Calu3 (cell line): ENCODE results near the gene HS6ST1. TPM values are rescaled to one million over a fixed set of nuclear protein-coding genes. Genes with fewer than 3 reads are reported as not detected.

Experiments used
- BruUV-seq: library from RNA; stranded (reverse); fragments of 400-500 nt; replicated peaks from 2 replicates; lab custom pipeline; 2021; lab: Mats Ljungman, UMichigan
- CTCF ChIA-PET: fragments of 300-600 bp; sonication (Branson Sonifier 250); formaldehyde crosslinking; loops from one replicate; lab custom pipeline; 2022; ENCODE audit warnings: antibody characterized with exemption; lab: Charles Lee
- DNase-seq: peaks from one replicate; pipeline ENCODE4 v3.0.0; 2022
- H3K27ac Mint-ChIP-seq: one replicate; pipeline ENCODE4 v1.8.0; 2022; ENCODE audit warnings: mixed read lengths; ENCODE audit not compliant: unreplicated experiment
- H3K27me3 Mint-ChIP-seq: one replicate; pipeline ENCODE4 v1.8.0; 2022; ENCODE audit warnings: mixed read lengths; ENCODE audit not compliant: unreplicated experiment
- H3K36me3 Mint-ChIP-seq: one replicate; pipeline ENCODE4 v1.8.0; 2022; ENCODE audit warnings: mild to moderate bottlenecking, moderate library complexity, mixed read lengths; ENCODE audit not compliant: insufficient read depth, unreplicated experiment
- H3K4me1 Mint-ChIP-seq: one replicate; pipeline ENCODE4 v1.8.0; 2022; ENCODE audit warnings: mild to moderate bottlenecking, low read depth, mixed read lengths; ENCODE audit not compliant: unreplicated experiment
- H3K4me3 Mint-ChIP-seq: one replicate; pipeline ENCODE4 v1.8.0; 2022; ENCODE audit warnings: mild to moderate bottlenecking, low read depth, moderate library complexity, mixed read lengths; ENCODE audit not compliant: unreplicated experiment
- H3K9me3 Mint-ChIP-seq: one replicate; pipeline ENCODE4 v1.8.0; 2022; ENCODE audit warnings: low read depth, mixed read lengths; ENCODE audit not compliant: unreplicated experiment
- intact Hi-C: fragments of 100-400 bp; cut with micrococcal nuclease; formaldehyde crosslinking; loops from one replicate; pipeline ENCODE4 v1.10.0; 2022; ENCODE audit not compliant: unreplicated experiment
- total RNA-seq: library from RNA; stranded (reverse); gene quantifications from 2 replicates; pipeline ENCODE4 v1.2.3, GENCODE V29; 2022
- TF ChIP-seq, protein P1 (sequence below): fragments of 200-600 bp; IDR thresholded peaks from one replicate; pipeline ENCODE4 v1.8.0; 2022; ENCODE audit warnings: antibody characterized with exemption; ENCODE audit not compliant: unreplicated experiment

Gene HS6ST1
- total RNA-seq, 1 experiment from 2014 or later = 34.6 TPM

DNA sequence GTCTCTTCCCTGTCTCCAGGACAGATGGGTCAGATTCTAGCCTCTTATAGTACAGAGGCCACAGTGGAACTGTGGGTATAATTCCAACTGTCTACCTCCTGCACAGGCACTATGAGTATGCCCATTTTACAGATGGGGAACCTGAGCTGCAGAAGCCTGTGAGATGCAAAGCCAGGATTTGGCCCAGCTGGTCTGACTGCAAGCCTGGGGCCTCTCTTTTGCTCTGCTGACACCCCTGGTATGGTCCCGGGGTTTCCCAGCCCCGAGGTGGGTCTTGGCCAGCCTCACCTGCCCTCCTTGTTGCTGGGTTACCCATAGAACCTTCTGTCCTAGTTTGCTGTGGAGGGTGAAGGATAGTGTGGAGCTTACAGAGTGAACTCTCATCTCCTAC is 9.8 kb downstream of the HS6ST1 start:
- Mint-ChIP-seq H3K4me3 (no peak overlapping the region), H3K4me1 (peaks cover 6% of the 10 kb centered on the region)

GRCh38 chr2:128308284-128308731 is 10.4 kb downstream of the HS6ST1 start:
- H3K27ac Mint-ChIP-seq = no peak overlapping the region
- no peaks in the 10 kb centered on the region for H3K9me3 Mint-ChIP-seq
- CTCF ChIA-PET = no interaction called here
- DNase-seq = no peak
- TF ChIP-seq, protein P1, sequence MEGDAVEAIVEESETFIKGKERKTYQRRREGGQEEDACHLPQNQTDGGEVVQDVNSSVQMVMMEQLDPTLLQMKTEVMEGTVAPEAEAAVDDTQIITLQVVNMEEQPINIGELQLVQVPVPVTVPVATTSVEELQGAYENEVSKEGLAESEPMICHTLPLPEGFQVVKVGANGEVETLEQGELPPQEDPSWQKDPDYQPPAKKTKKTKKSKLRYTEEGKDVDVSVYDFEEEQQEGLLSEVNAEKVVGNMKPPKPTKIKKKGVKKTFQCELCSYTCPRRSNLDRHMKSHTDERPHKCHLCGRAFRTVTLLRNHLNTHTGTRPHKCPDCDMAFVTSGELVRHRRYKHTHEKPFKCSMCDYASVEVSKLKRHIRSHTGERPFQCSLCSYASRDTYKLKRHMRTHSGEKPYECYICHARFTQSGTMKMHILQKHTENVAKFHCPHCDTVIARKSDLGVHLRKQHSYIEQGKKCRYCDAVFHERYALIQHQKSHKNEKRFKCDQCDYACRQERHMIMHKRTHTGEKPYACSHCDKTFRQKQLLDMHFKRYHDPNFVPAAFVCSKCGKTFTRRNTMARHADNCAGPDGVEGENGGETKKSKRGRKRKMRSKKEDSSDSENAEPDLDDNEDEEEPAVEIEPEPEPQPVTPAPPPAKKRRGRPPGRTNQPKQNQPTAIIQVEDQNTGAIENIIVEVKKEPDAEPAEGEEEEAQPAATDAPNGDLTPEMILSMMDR = no peak
- no TSS peak for BruUV-seq
- intact Hi-C loops = no loop called here
- peaks cover 5% of the 10 kb centered on the region for H3K4me1 Mint-ChIP-seq
- no peaks in the 10 kb centered on the region for H3K27me3 Mint-ChIP-seq
- H3K4me3 Mint-ChIP-seq = no peak overlapping the region
- H3K36me3 Mint-ChIP-seq = peaks cover 4% of the 10 kb centered on the region

More for the DNA sequence above, 9.8 kb downstream of the HS6ST1 start:
- Mint-ChIP-seq H3K36me3 (peaks cover 4% of the 10 kb centered on the region), H3K27ac (no peak overlapping the region), H3K27me3 (no peaks in the 10 kb centered on the region), H3K9me3 (no peaks in the 10 kb centered on the region)
- DNase-seq = no peak
- CTCF ChIA-PET = no interaction called here
- intact Hi-C loops = no loop called here
- TF ChIP-seq, protein P1 = no peak
- no TSS peak for BruUV-seq

DNA sequence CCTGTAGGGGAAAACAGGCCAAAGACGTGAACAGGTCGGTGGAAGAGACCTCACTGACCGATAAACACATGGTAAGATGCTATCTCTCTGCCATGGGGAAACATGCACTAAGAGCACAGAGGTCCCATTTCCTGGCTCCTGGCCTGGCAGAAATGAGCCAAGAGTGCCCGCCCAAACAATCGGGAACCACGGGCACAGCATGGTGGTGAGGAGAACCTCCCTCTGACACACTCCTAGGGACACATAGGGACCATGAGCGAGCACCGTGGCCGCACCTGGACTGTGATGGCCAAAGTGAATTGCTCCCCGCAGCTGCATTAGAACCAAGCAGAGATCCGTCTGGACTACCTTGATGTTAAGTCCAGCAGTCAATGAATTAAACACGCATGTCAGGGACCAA is 11.1 kb downstream of the HS6ST1 start:
- BruUV-seq = no TSS peak

GRCh38 chr2:128306931-128307460 is 11.7 kb downstream of the HS6ST1 start:
- H3K4me3 Mint-ChIP-seq = no peak overlapping the region
- no peaks in the 10 kb centered on the region for H3K9me3 Mint-ChIP-seq
- TF ChIP-seq, protein P1 = no peak
- peaks cover 5% of the 10 kb centered on the region for H3K4me1 Mint-ChIP-seq
- peaks cover 4% of the 10 kb centered on the region for H3K36me3 Mint-ChIP-seq
- no peak overlapping the region for H3K27ac Mint-ChIP-seq
- BruUV-seq = no TSS peak
- DNase-seq = no peak
- intact Hi-C loops = no loop called here
- CTCF ChIA-PET = no interaction called here
- no peaks in the 10 kb centered on the region for H3K27me3 Mint-ChIP-seq

More for the DNA sequence above, 11.1 kb downstream of the HS6ST1 start:
- CTCF ChIA-PET = no interaction called here
- Mint-ChIP-seq H3K4me3 (no peak overlapping the region), H3K4me1 (peaks cover 5% of the 10 kb centered on the region), H3K27me3 (no peaks in the 10 kb centered on the region), H3K36me3 (peaks cover 4% of the 10 kb centered on the region), H3K9me3 (no peaks in the 10 kb centered on the region), H3K27ac (no peak overlapping the region)
- TF ChIP-seq, protein P1 = no peak
- intact Hi-C loops = no loop called here
- no peak for DNase-seq
